K562 (cell line): ENCODE results near the gene RASGRP4. TPM values are rescaled to one million over a fixed set of nuclear protein-coding genes. Genes with fewer than 3 reads are reported as not detected.

Experiments
- ARNT ChIP-seq, 2 experiments: fragments of 450-650 bp; IDR thresholded peaks; 2 replicates each; pipeline ENCODE4 v1.6.1; 2016; ENCODE audit warnings: mild to moderate bottlenecking in 1 of 2
- E2F4 ChIP-seq: sonication (generic); formaldehyde crosslinking; IDR thresholded peaks from 2 replicates; pipeline ENCODE4 v1.8.0; 2022; ENCODE audit warnings: mild to moderate bottlenecking, low read depth, missing genetic modification reagents
- EP400 ChIP-seq: fragments of 450-650 bp; IDR thresholded peaks from 2 replicates; pipeline ENCODE4 v1.6.1; 2017; ENCODE audit warnings: antibody characterized with exemption, mild to moderate bottlenecking, moderate library complexity
- HCFC1 ChIP-seq: IDR thresholded peaks from 2 replicates; pipeline ENCODE4 v1.6.1; 2012; ENCODE audit warnings: low read depth, low read length, improper control_type of control experiment
- KDM1A ChIP-seq, 2 experiments: fragments of 450-650 bp; IDR thresholded peaks; 2 replicates each; pipeline ENCODE4 v1.6.1; 2016; ENCODE audit warnings: mild to moderate bottlenecking in 2 of 2
- MED1 ChIP-seq: sonication (generic); formaldehyde crosslinking; IDR thresholded peaks from 2 replicates; pipeline ENCODE4 v1.8.1; 2023; ENCODE audit warnings: missing genetic modification reagents, borderline replicate concordance
- MEIS2 ChIP-seq: fragments of 450-650 bp; IDR thresholded peaks from 2 replicates; pipeline ENCODE4 v1.6.1; 2014; ENCODE audit warnings: mild to moderate bottlenecking; ENCODE audit not compliant: partially characterized antibody
- PHF20 ChIP-seq: fragments of 450-650 bp; IDR thresholded peaks from 2 replicates; pipeline ENCODE4 v1.6.1; 2018; ENCODE audit not compliant: partially characterized antibody
- RBM15 ChIP-seq: fragments of 200-400 bp; formaldehyde crosslinking; IDR thresholded peaks from 2 replicates; pipeline ENCODE4 v1.6.1; 2018; ENCODE audit warnings: mild to moderate bottlenecking, low read length, moderate library complexity; ENCODE audit not compliant: insufficient read depth
- RNF2 ChIP-seq: sonication (generic); IDR thresholded peaks from 2 replicates; pipeline ENCODE4 v1.6.1; 2016
- SLC30A9 ChIP-seq: fragments of 250-450 bp; sonication (Bioruptor Pico); IDR thresholded peaks from 2 replicates; pipeline ENCODE4 v1.8.0; 2022; ENCODE audit warnings: mild to moderate bottlenecking, moderate library complexity
- SMAD4 ChIP-seq: fragments of 250-450 bp; sonication (Bioruptor Pico); conservative IDR thresholded peaks from 2 replicates; pipeline ENCODE4 v1.8.0; 2021; ENCODE audit warnings: inconsistent platforms, mild to moderate bottlenecking, moderate library complexity
- SOX6 ChIP-seq: fragments of 450-650 bp; IDR thresholded peaks from 2 replicates; pipeline ENCODE4 v1.6.1; 2014; ENCODE audit warnings: mild to moderate bottlenecking
- ZC3H11A ChIP-seq: IDR thresholded peaks from 2 replicates; pipeline ENCODE4 v1.6.1; 2012; ENCODE audit warnings: low read depth, low read length, improper control_type of control experiment
- ZFX ChIP-seq: sonication (generic); formaldehyde crosslinking; IDR thresholded peaks from 2 replicates; pipeline ENCODE4 v1.8.0; 2022; ENCODE audit warnings: mild to moderate bottlenecking, missing genetic modification reagents, moderate library complexity
- ZKSCAN1 ChIP-seq: fragments of 150-350 bp; IDR thresholded peaks from 2 replicates; pipeline ENCODE4 v1.6.1; 2016; ENCODE audit warnings: low read depth, low read length
- ZNF318 ChIP-seq, 2 experiments: fragments of 450-650 bp; IDR thresholded peaks; 2 replicates each; pipeline ENCODE4 v1.6.1; 2016; ENCODE audit warnings: mild to moderate bottlenecking in 2 of 2, borderline replicate concordance in 1 of 2, low read depth in 1 of 2, moderate library complexity in 1 of 2
- polyA plus RNA-seq, 8 experiments: library from polyadenylated mRNA; depleted of rRNA in 4 of 8; stranded (reverse) in 5 of 8; unstranded in 3 of 8; fragments of >200 nt; fragmentation: Nextera tagmentation in 2 of 8; fragmentation: Illumina TruSeq in 1 of 8; extraction: Ambion mirVana in 2 of 8; extraction: Trizol in 1 of 8; gene quantifications; 2 replicates each; pipeline versions ENCODE4 v1.2.1 to v1.2.3, GENCODE V29; 2011 to 2014; ENCODE audit warnings: inconsistent platforms in 1 of 8, missing spikeins in 1 of 8
- total RNA-seq, 7 experiments: library from RNA; depleted of rRNA in 6 of 7; stranded (reverse); fragments of >200 nt in 6 of 7; fragmentation: Illumina TruSeq in 2 of 7; extraction: Trizol in 2 of 7; gene quantifications; 2 replicates each; pipeline versions ENCODE4 v1.2.1 to v1.2.3, GENCODE V29; 2011 to 2021; ENCODE audit warnings: low replicate concordance in 1 of 7
- TF ChIP-seq, protein P1 (sequence below), 2 experiments: fragments of 450-650 bp in 1 of 2; sonication (generic) in 1 of 2; formaldehyde crosslinking; conservative IDR thresholded peaks; 2 replicates each; pipeline versions ENCODE4 v1.4.0 to v1.8.1; 2020 to 2022; ENCODE audit warnings: mild to moderate bottlenecking in 1 of 2, missing genetic modification reagents in 1 of 2
- TF ChIP-seq, protein P2 (sequence below): sonication (generic); formaldehyde crosslinking; IDR thresholded peaks from 2 replicates; pipeline ENCODE4 v1.8.0; 2022; ENCODE audit warnings: missing genetic modification reagents, mild to moderate bottlenecking, moderate library complexity, borderline replicate concordance

RASGRP4 gene
- total and polyA plus RNA-seq, 9 of the 15 experiments (the other 6 are each of a cell fraction or from before 2014, with no cell fraction given): 0.39 to 4.6 (median 3.8) TPM

- peak; percentile 17 to 63; a peak in 3 of 4 replicates for TF ChIP-seq KDM1A (IDR thresholded peaks at IDR 0.05)
- peak in 1 of 2 experiments; percentile 59; a peak in 2 of 4 replicates for TF ChIP-seq ARNT (IDR thresholded peaks at IDR 0.05)
- peak; percentile 54; the same call in 1 of the 2 replicates for TF ChIP-seq SMAD4 (CRISPR knock-in tag)
- peak; percentile 18; the same call in 1 of the 2 replicates for TF ChIP-seq EP400
- peak; percentile 97 for TF ChIP-seq MEIS2
- peak; percentile 75 for TF ChIP-seq SOX6
- 0 out of 2 replicates have a peak, but pooled peaks have one; percentile 8 for TF ChIP-seq ZKSCAN1
- no peak for TF ChIP-seq RBM15
- TF ChIP-seq E2F4 (CRISPR knock-in tag): no peak
- no peak for TF ChIP-seq MED1
- TF ChIP-seq ZC3H11A: no peak
- TF ChIP-seq SLC30A9 (CRISPR knock-in tag): no peak
- TF ChIP-seq, protein P1, sequence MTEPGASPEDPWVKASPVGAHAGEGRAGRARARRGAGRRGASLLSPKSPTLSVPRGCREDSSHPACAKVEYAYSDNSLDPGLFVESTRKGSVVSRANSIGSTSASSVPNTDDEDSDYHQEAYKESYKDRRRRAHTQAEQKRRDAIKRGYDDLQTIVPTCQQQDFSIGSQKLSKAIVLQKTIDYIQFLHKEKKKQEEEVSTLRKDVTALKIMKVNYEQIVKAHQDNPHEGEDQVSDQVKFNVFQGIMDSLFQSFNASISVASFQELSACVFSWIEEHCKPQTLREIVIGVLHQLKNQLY (CRISPR knock-in tag; conservative IDR thresholded peaks at IDR 0.05): no peak
- peak; percentile 18; the same call in 1 of the 2 replicates for TF ChIP-seq HCFC1
- 0 out of 2 replicates have a peak, but pooled peaks have one; percentile 36 for TF ChIP-seq ZFX (CRISPR knock-in tag)
- TF ChIP-seq RNF2: peak; percentile 56; the same call in 1 of the 2 replicates
- TF ChIP-seq PHF20: no peak
- no peak for TF ChIP-seq ZNF318 (IDR thresholded peaks at IDR 0.05; ENCODE audit: borderline replicate concordance in 1 of 2, low read depth in 1 of 2)
- TF ChIP-seq, protein P2, sequence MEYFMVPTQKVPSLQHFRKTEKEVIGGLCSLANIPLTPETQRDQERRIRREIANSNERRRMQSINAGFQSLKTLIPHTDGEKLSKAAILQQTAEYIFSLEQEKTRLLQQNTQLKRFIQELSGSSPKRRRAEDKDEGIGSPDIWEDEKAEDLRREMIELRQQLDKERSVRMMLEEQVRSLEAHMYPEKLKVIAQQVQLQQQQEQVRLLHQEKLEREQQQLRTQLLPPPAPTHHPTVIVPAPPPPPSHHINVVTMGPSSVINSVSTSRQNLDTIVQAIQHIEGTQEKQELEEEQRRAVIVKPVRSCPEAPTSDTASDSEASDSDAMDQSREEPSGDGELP (CRISPR knock-in tag): peak; percentile 97
Measured at GRCh38 chr19:38412961-38413360, 13.1 kb downstream of the RASGRP4 start (continued).
